ENCODE measurements around the gene LRMDA.

LRMDA gene

DNA sequence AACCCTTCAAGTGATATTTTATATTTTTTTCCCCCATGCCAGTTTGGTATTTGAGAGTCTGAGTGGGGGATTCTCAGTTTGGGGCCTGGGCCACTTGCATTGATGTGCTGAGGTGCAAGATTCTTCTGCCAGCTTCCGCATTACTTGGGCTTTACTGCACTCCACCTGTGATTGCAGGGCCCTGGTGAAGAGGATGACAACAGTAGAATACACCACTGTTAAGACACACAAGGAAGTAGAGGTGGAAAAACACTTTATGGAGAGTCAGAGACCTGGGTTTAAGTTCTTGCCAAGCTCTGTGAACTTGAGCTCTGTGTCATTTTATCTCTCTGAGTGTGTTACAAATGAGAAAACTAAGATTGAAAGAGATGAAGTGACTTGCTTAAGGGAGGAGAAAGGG, 209.4 kb downstream of the LRMDA start:
- ChIA-PET POLR2A (no interaction called here), CTCF (interaction anchor here (1.0 kb wide), 1 partner anchor 395 kb away, joined by 3 read pairs; no protein-coding TSS in a partner anchor)
- Histone ChIP-seq H3K36me3 (ENCODE audit: control insufficient read depth in 2 of 2, insufficient read depth in 1 of 2, low read length in 2 of 2) (no peaks in the 10 kb centered on the region), H3K27ac (ENCODE audit: extremely low read depth, low read depth, low read length) (no peak overlapping the region), H3K4me1 (ENCODE audit: control insufficient read depth, insufficient read depth, low read length) (peaks cover 9% of the 10 kb centered on the region), H3K9me3 (ENCODE audit: control insufficient read depth, insufficient read depth, low read depth, low read length) (no peaks in the 10 kb centered on the region), H3K4me3 (ENCODE audit: low read depth, low read length) (no peak overlapping the region)
- TF ChIP-seq REST (tag by site-specific recombination; IDR thresholded peaks at IDR 0.05): no peak

DNA sequence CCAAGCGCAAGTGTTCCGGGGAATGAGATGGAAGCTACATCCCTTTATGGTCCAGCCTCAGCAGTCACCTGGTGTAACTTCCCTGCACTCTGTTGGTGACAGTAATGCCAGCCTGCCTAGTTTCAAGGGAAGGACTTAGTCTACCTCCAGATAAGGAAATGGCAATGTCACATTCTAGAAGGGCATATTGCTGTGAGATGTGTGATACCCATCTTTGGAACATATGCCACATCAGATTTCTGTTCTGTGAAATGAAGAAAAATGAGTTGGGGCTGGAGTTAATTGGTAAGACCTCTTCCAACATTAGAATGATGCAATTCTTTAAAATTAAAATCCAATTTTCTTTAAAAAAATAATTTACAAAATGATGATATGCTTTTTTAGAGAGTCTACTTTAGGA, 212.0 kb downstream of the LRMDA start:
- TF ChIP-seq, protein P1, sequence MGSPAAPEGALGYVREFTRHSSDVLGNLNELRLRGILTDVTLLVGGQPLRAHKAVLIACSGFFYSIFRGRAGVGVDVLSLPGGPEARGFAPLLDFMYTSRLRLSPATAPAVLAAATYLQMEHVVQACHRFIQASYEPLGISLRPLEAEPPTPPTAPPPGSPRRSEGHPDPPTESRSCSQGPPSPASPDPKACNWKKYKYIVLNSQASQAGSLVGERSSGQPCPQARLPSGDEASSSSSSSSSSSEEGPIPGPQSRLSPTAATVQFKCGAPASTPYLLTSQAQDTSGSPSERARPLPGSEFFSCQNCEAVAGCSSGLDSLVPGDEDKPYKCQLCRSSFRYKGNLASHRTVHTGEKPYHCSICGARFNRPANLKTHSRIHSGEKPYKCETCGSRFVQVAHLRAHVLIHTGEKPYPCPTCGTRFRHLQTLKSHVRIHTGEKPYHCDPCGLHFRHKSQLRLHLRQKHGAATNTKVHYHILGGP (tag by site-specific recombination; IDR thresholded peaks at IDR 0.05): no peak
- TF ChIP-seq MYNN (tag by site-specific recombination; IDR thresholded peaks at IDR 0.05; ENCODE audit: borderline replicate concordance) (no peak), ZNF18 (tag by site-specific recombination; IDR thresholded peaks at IDR 0.05) (no peak), ZNF16 (tag by site-specific recombination; IDR thresholded peaks at IDR 0.05; ENCODE audit: low read depth) (no peak), ZNF621 (tag by site-specific recombination; IDR thresholded peaks at IDR 0.05) (no peak), ZNF202 (tag by site-specific recombination; IDR thresholded peaks at IDR 0.05; ENCODE audit: borderline replicate concordance) (no peak), ZNF121 (tag by site-specific recombination; IDR thresholded peaks at IDR 0.05) (no peak), ZNF843 (tag by site-specific recombination; IDR thresholded peaks at IDR 0.05) (no peak), ZNF155 (tag by site-specific recombination; IDR thresholded peaks at IDR 0.05) (no peak), SETDB1 (IDR thresholded peaks at IDR 0.05; ENCODE audit: insufficient read length, low read length) (no peak), ZSCAN4 (tag by site-specific recombination; IDR thresholded peaks at IDR 0.05) (no peak), WT1 (tag by site-specific recombination; IDR thresholded peaks at IDR 0.05) (no peak), ZBTB48 (tag by site-specific recombination; IDR thresholded peaks at IDR 0.05) (no peak), GLI4 (tag by site-specific recombination; IDR thresholded peaks at IDR 0.05) (no peak), GLIS1 (tag by site-specific recombination; IDR thresholded peaks at IDR 0.05) (no peak), ZBTB1 (tag by site-specific recombination; IDR thresholded peaks at IDR 0.05) (no peak), REST (tag by site-specific recombination; IDR thresholded peaks at IDR 0.05) (no peak), ZNF280C (tag by site-specific recombination; IDR thresholded peaks at IDR 0.05) (no peak), ZBTB17 (tag by site-specific recombination; IDR thresholded peaks at IDR 0.05) (no peak)

More for the DNA sequence above, 212.0 kb downstream of the LRMDA start:
- no peak overlapping the region for H3K27ac ChIP-seq (ENCODE audit: extremely low read depth, low read depth, low read length)
- H3K4me1 ChIP-seq (ENCODE audit: control insufficient read depth, insufficient read depth, low read length): peaks cover 14% of the 10 kb centered on the region
- CTCF ChIA-PET: no interaction called here
- H3K4me3 ChIP-seq (ENCODE audit: low read depth, low read length): no peak overlapping the region
- H3K9me3 ChIP-seq (ENCODE audit: control insufficient read depth, insufficient read depth, low read depth, low read length): no peaks in the 10 kb centered on the region
- POLR2A ChIA-PET: no interaction called here
- no peaks in the 10 kb centered on the region for H3K36me3 ChIP-seq (ENCODE audit: control insufficient read depth in 2 of 2, insufficient read depth in 1 of 2, low read length in 2 of 2)
